ENCODE measurements around the gene SLCO3A1. TPM values are rescaled to one million over a fixed set of nuclear protein-coding genes. Genes with fewer than 3 reads are reported as not detected.
A peak's percentile ranks its signal among the peaks of the same experiment; 100 is the strongest.

The SLCO3A1 gene
- total and polyA plus RNA-seq, 4 donors: 1.6 to 3.6 (median 2.4) TPM

GRCh38 chr15:91921843-91922198 lies 68.3 kb downstream of the SLCO3A1 start:
- Histone ChIP-seq H3K4me3 (ENCODE audit: low read depth in 1 of 3, low read length in 3 of 3) (no peak overlapping the region), H3K4me1 (ENCODE audit: control insufficient read depth in 4 of 4, insufficient read depth in 4 of 4, low read length in 3 of 4) (peaks cover 0 to 1% (median 0%) of the 10 kb centered on the region in 4 donors), H3K27me3 (ENCODE audit: control insufficient read depth in 4 of 4, insufficient read depth in 4 of 4, low read length in 3 of 4) (no peaks in the 10 kb centered on the region), H3K9ac (ENCODE audit: low read depth in 1 of 2, low read length in 2 of 2) (no peak overlapping the region), H3K9me3 (ENCODE audit: control insufficient read depth in 4 of 4, low read length in 3 of 4) (no peaks in the 10 kb centered on the region), H3K27ac (ENCODE audit: low read depth in 1 of 2, low read length in 2 of 2) (peak overlapping the region in 1 of 2 donors; percentile 51), H3K36me3 (ENCODE audit: control insufficient read depth in 4 of 4, insufficient read depth in 3 of 4, low read depth in 1 of 4, low read length in 3 of 4) (no peaks in the 10 kb centered on the region)
- TF ChIP-seq NR2F2 (IDR thresholded peaks at IDR 0.05) (peak; percentile 19), HNF4A (conservative IDR thresholded peaks at IDR 0.05) (no peak)
- WGBS: 61% methylated on average over 12 of the region's 12 CpGs
- no peak for DNase-seq (ENCODE audit: low spot score)

- TF ChIP-seq, protein P1, sequence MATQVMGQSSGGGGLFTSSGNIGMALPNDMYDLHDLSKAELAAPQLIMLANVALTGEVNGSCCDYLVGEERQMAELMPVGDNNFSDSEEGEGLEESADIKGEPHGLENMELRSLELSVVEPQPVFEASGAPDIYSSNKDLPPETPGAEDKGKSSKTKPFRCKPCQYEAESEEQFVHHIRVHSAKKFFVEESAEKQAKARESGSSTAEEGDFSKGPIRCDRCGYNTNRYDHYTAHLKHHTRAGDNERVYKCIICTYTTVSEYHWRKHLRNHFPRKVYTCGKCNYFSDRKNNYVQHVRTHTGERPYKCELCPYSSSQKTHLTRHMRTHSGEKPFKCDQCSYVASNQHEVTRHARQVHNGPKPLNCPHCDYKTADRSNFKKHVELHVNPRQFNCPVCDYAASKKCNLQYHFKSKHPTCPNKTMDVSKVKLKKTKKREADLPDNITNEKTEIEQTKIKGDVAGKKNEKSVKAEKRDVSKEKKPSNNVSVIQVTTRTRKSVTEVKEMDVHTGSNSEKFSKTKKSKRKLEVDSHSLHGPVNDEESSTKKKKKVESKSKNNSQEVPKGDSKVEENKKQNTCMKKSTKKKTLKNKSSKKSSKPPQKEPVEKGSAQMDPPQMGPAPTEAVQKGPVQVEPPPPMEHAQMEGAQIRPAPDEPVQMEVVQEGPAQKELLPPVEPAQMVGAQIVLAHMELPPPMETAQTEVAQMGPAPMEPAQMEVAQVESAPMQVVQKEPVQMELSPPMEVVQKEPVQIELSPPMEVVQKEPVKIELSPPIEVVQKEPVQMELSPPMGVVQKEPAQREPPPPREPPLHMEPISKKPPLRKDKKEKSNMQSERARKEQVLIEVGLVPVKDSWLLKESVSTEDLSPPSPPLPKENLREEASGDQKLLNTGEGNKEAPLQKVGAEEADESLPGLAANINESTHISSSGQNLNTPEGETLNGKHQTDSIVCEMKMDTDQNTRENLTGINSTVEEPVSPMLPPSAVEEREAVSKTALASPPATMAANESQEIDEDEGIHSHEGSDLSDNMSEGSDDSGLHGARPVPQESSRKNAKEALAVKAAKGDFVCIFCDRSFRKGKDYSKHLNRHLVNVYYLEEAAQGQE (IDR thresholded peaks at IDR 0.05): no peak
- TF ChIP-seq TAF1 (conservative IDR thresholded peaks at IDR 0.05): no peak
- no peak for TF ChIP-seq HNF4G (IDR thresholded peaks at IDR 0.05)
- TF ChIP-seq JUND (IDR thresholded peaks at IDR 0.05): no peak
- TF ChIP-seq FOXA1 (IDR thresholded peaks at IDR 0.05): no peak
- TF ChIP-seq YY1 (IDR thresholded peaks at IDR 0.05): no peak
- no peak for TF ChIP-seq FOXA2 (IDR thresholded peaks at IDR 0.05)
- Histone ChIP-seq H3K27ac (ENCODE audit: low read depth in 1 of 2, low read length in 2 of 2) (no peak overlapping the region), H3K27me3 (ENCODE audit: control insufficient read depth in 4 of 4, insufficient read depth in 4 of 4, low read length in 3 of 4) (no peaks in the 10 kb centered on the region), H3K4me1 (ENCODE audit: control insufficient read depth in 4 of 4, insufficient read depth in 4 of 4, low read length in 3 of 4) (peaks cover 0 to 1% (median 0%) of the 10 kb centered on the region in 4 donors), H3K9ac (ENCODE audit: low read depth in 1 of 2, low read length in 2 of 2) (no peak overlapping the region), H3K36me3 (ENCODE audit: control insufficient read depth in 4 of 4, insufficient read depth in 3 of 4, low read depth in 1 of 4, low read length in 3 of 4) (no peaks in the 10 kb centered on the region), H3K9me3 (ENCODE audit: control insufficient read depth in 4 of 4, low read length in 3 of 4) (no peaks in the 10 kb centered on the region), H3K4me3 (ENCODE audit: low read depth in 1 of 3, low read length in 3 of 3) (no peak overlapping the region)
- WGBS: 74% methylated on average over 10 of the region's 10 CpGs
- no peak for DNase-seq (ENCODE audit: low spot score)
Observed at GRCh38 chr15:91922646-91923547, 69.4 kb downstream of the SLCO3A1 start.

DNA sequence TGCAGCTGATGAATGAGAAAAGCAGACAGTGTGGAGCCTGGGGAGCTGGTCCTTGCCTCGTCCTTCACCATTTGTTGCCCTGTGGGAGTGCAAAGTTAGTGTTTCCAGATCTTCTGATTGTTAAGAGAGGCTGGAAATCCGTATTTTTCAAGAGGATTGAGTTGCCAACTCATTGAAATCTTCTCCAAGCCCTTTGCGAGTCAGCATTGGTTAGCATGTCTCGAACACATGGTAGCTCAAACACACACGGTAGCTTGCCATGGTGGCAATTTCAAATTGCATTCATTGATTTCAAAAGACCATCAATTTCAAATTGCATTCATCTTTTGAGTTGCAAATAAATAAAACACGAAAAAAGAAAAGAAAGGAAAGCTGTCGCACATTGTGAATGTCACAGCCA lies 70.7 kb downstream of the SLCO3A1 start:
- no peak for DNase-seq (ENCODE audit: low spot score)
- Histone ChIP-seq H3K27ac (ENCODE audit: low read depth in 1 of 2, low read length in 2 of 2) (no peak overlapping the region), H3K9me3 (ENCODE audit: control insufficient read depth in 4 of 4, low read length in 3 of 4) (no peaks in the 10 kb centered on the region), H3K4me1 (ENCODE audit: control insufficient read depth in 4 of 4, insufficient read depth in 4 of 4, low read length in 3 of 4) (peaks cover 0 to 1% (median 0%) of the 10 kb centered on the region in 4 donors), H3K9ac (ENCODE audit: low read depth in 1 of 2, low read length in 2 of 2) (no peak overlapping the region), H3K36me3 (ENCODE audit: control insufficient read depth in 4 of 4, insufficient read depth in 3 of 4, low read depth in 1 of 4, low read length in 3 of 4) (no peaks in the 10 kb centered on the region), H3K4me3 (ENCODE audit: low read depth in 1 of 3, low read length in 3 of 3) (no peak overlapping the region), H3K27me3 (ENCODE audit: control insufficient read depth in 4 of 4, insufficient read depth in 4 of 4, low read length in 3 of 4) (no peaks in the 10 kb centered on the region)
- whole genome bisulfite sequencing: 83% methylated on average over 7 of the region's 7 CpGs
- no peak for TF ChIP-seq TAF1 (conservative IDR thresholded peaks at IDR 0.05)
- no peak for TF ChIP-seq JUND (IDR thresholded peaks at IDR 0.05)
- TF ChIP-seq YY1 (IDR thresholded peaks at IDR 0.05): no peak
- no peak for TF ChIP-seq NR2F2 (IDR thresholded peaks at IDR 0.05)
- no peak for TF ChIP-seq RAD21 (IDR thresholded peaks at IDR 0.05)
- no peak for TF ChIP-seq GABPA (IDR thresholded peaks at IDR 0.05 in 1 of 2, conservative IDR thresholded peaks at IDR 0.05 in 1 of 2)
- no peak for TF ChIP-seq FOXA2 (IDR thresholded peaks at IDR 0.05)
- TF ChIP-seq, protein P1 (IDR thresholded peaks at IDR 0.05): no peak
- TF ChIP-seq SP1 (IDR thresholded peaks at IDR 0.05): no peak
- TF ChIP-seq RXRA (IDR thresholded peaks at IDR 0.05): no peak
- TF ChIP-seq, protein P2, sequence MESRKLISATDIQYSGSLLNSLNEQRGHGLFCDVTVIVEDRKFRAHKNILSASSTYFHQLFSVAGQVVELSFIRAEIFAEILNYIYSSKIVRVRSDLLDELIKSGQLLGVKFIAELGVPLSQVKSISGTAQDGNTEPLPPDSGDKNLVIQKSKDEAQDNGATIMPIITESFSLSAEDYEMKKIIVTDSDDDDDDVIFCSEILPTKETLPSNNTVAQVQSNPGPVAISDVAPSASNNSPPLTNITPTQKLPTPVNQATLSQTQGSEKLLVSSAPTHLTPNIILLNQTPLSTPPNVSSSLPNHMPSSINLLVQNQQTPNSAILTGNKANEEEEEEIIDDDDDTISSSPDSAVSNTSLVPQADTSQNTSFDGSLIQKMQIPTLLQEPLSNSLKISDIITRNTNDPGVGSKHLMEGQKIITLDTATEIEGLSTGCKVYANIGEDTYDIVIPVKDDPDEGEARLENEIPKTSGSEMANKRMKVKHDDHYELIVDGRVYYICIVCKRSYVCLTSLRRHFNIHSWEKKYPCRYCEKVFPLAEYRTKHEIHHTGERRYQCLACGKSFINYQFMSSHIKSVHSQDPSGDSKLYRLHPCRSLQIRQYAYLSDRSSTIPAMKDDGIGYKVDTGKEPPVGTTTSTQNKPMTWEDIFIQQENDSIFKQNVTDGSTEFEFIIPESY (IDR thresholded peaks at IDR 0.05): no peak
- no peak for TF ChIP-seq FOXA1 (IDR thresholded peaks at IDR 0.05)
